SK-N-SH (cell line): Measurements from ENCODE around the gene KDM4F. TPM values are rescaled to one million over a fixed set of nuclear protein-coding genes. Genes with fewer than 3 reads are reported as not detected.

Source experiments
- CTCF ChIA-PET: fragments of 300-600, 350-600 bp; formaldehyde crosslinking; extraction: SDS; loops from one replicate; lab custom pipeline; 2021; lab: Yijun Ruan, JAX
- POLR2A ChIA-PET: fragments of 350-600 bp; sonication (Branson Sonifier 250); formaldehyde crosslinking; extraction: SDS; loops from one replicate; lab custom pipeline; 2020; ENCODE audit warnings: antibody characterized with exemption, inconsistent platforms; lab: Yijun Ruan, JAX
- DNase-seq: peaks from one replicate; pipeline ENCODE4 v3.0.0; 2012
- H2AFZ ChIP-seq: fragments of 200-600 bp; sonication (generic); 2 replicates; pipeline ENCODE4 v1.8.1; 2016; ENCODE audit warnings: antibody characterized with exemption, mild to moderate bottlenecking, low read depth
- H3F3A ChIP-seq: fragments of 200-600 bp; sonication (generic); replicated peaks from 2 replicates; pipeline ENCODE3; 2016; ENCODE audit warnings: antibody characterized with exemption, mild to moderate bottlenecking; ENCODE audit not compliant: insufficient read depth
- H3K27ac ChIP-seq, 2 experiments: fragments of 200-500 bp in 1 of 2; fragments of 200-600 bp in 1 of 2; sonication (Bioruptor generic) in 1 of 2; sonication (generic), shearing (Covaris generic) in 1 of 2; 2 replicates each; pipeline versions ENCODE4 v1.5.1 to v1.6.1; 2014 to 2016; ENCODE audit warnings: low read depth in 2 of 2, inconsistent platforms in 1 of 2, low read length in 1 of 2, mild to moderate bottlenecking in 1 of 2, mixed read lengths in 1 of 2
- H3K27me3 ChIP-seq: fragments of 200-600 bp; sonication (generic), shearing (Covaris generic); 2 replicates; pipeline ENCODE4 v1.6.1; 2016; ENCODE audit warnings: mixed run types; ENCODE audit not compliant: insufficient read depth
- H3K36me3 ChIP-seq, 2 experiments: fragments of 200-500 bp in 1 of 2; fragments of 200-600 bp in 1 of 2; sonication (Bioruptor generic) in 1 of 2; sonication (generic) in 1 of 2; replicated peaks in 1 of 2; 2 replicates each; pipeline versions ENCODE3 to v1.5.1; 2014 to 2016; ENCODE audit warnings: low read length in 1 of 2, mild to moderate bottlenecking in 1 of 2; ENCODE audit not compliant: insufficient read depth in 2 of 2, control insufficient read depth in 1 of 2
- H3K4me1 ChIP-seq, 2 experiments: fragments of 200-500 bp in 1 of 2; fragments of 200-600 bp in 1 of 2; sonication (Bioruptor generic) in 1 of 2; sonication (generic), shearing (Covaris generic) in 1 of 2; 2 replicates each; pipeline versions ENCODE4 v1.5.1 to v1.6.1; 2014 to 2016; ENCODE audit warnings: low read depth in 1 of 2, low read length in 1 of 2, mixed run types in 1 of 2; ENCODE audit not compliant: insufficient read depth in 2 of 2, control insufficient read depth in 1 of 2
- H3K4me2 ChIP-seq: fragments of 200-600 bp; sonication (generic), shearing (Covaris generic); 2 replicates; pipeline ENCODE4 v1.6.1; 2017; ENCODE audit warnings: mixed run types
- H3K4me3 ChIP-seq, 2 experiments: fragments of 200-500 bp in 1 of 2; fragments of 200-600 bp in 1 of 2; sonication (Bioruptor generic) in 1 of 2; sonication (generic), shearing (Covaris generic) in 1 of 2; 2 replicates each; pipeline versions ENCODE4 v1.5.1 to v1.8.1; 2014 to 2016; ENCODE audit warnings: low read depth in 2 of 2, inconsistent platforms in 1 of 2, low read length in 1 of 2, mild to moderate bottlenecking in 1 of 2, mixed read lengths in 1 of 2, moderate library complexity in 1 of 2
- H3K79me2 ChIP-seq: fragments of 200-600 bp; sonication (generic); 2 replicates; pipeline ENCODE4 v1.8.1; 2017; ENCODE audit warnings: mild to moderate bottlenecking; ENCODE audit not compliant: insufficient read depth
- H3K9ac ChIP-seq: fragments of 200-600 bp; sonication (generic); 2 replicates; pipeline ENCODE4 v1.6.1; 2017; ENCODE audit warnings: mixed run types
- H3K9me2 ChIP-seq: fragments of 200-600 bp; sonication (generic); 2 replicates; pipeline ENCODE4 v1.6.1; 2017; ENCODE audit warnings: mixed run types
- H3K9me3 ChIP-seq: fragments of 200-600 bp; sonication (generic); 2 replicates; pipeline ENCODE4 v1.6.1; 2017; ENCODE audit warnings: mixed run types, mild to moderate bottlenecking, moderate library complexity
- H4K20me1 ChIP-seq: fragments of 200-600 bp; sonication (generic); 2 replicates; pipeline ENCODE4 v1.6.1; 2017; ENCODE audit warnings: mild to moderate bottlenecking, mixed run types; ENCODE audit not compliant: insufficient read depth
- CTCF ChIP-seq: fragments of 200-600 bp; sonication (generic); IDR thresholded peaks from 2 replicates; pipeline ENCODE4 v1.6.1; 2017; ENCODE audit warnings: antibody characterized with exemption, mild to moderate bottlenecking, moderate library complexity
- FOSL2 ChIP-seq: IDR thresholded peaks from 2 replicates; pipeline ENCODE4 v1.4.0; 2012; ENCODE audit warnings: low read depth, mild to moderate bottlenecking, moderate library complexity, borderline replicate concordance
- GABPA ChIP-seq: IDR thresholded peaks from 2 replicates; pipeline ENCODE4 v1.4.0; 2012; ENCODE audit warnings: low read depth, mild to moderate bottlenecking
- GATA2 ChIP-seq: sonication (generic); formaldehyde crosslinking; IDR thresholded peaks from 2 replicates; pipeline ENCODE4 v1.5.0; 2020; ENCODE audit warnings: mild to moderate bottlenecking, missing genetic modification reagents
- MAX ChIP-seq: IDR thresholded peaks from 2 replicates; pipeline ENCODE4 v1.4.0; 2012; ENCODE audit warnings: low read depth
- MEF2A ChIP-seq: IDR thresholded peaks from 2 replicates; pipeline ENCODE4 v1.4.0; 2012; ENCODE audit warnings: low read depth, borderline replicate concordance
- NFIC ChIP-seq: IDR thresholded peaks from 2 replicates; pipeline ENCODE4 v1.4.0; 2012; ENCODE audit warnings: borderline replicate concordance
- PBX3 ChIP-seq: IDR thresholded peaks from 2 replicates; pipeline ENCODE4; 2012
- RAD21 ChIP-seq: IDR thresholded peaks from 2 replicates; pipeline ENCODE4 v1.6.1; 2012; ENCODE audit warnings: mild to moderate bottlenecking, low read length
- RCOR1 ChIP-seq: fragments of 150-350 bp; IDR thresholded peaks from 2 replicates; pipeline ENCODE4 v1.6.1; 2017; ENCODE audit warnings: antibody characterized with exemption, low read length
- RFX5 ChIP-seq: IDR thresholded peaks from 2 replicates; pipeline ENCODE4 v1.6.1; 2012; ENCODE audit warnings: mild to moderate bottlenecking, improper control_type of control experiment, low read length
- RXRA ChIP-seq: IDR thresholded peaks from 2 replicates; pipeline ENCODE4 v1.4.0; 2012; ENCODE audit warnings: low read depth, mild to moderate bottlenecking, borderline replicate concordance
- TAF1 ChIP-seq: IDR thresholded peaks from 2 replicates; pipeline ENCODE4 v1.6.1; 2012; ENCODE audit warnings: low read depth, mild to moderate bottlenecking, low read length, moderate library complexity, borderline replicate concordance
- TEAD4 ChIP-seq: IDR thresholded peaks from 2 replicates; pipeline ENCODE4 v1.4.0; 2012; ENCODE audit warnings: mild to moderate bottlenecking, borderline replicate concordance; ENCODE audit not compliant: insufficient read depth
- USF1 ChIP-seq: IDR thresholded peaks from 2 replicates; pipeline ENCODE4 v1.4.0; 2012; ENCODE audit warnings: low read depth, borderline replicate concordance
- USF2 ChIP-seq: fragments of 150-350 bp; IDR thresholded peaks from 2 replicates; pipeline ENCODE4 v1.6.1; 2017; ENCODE audit warnings: antibody characterized with exemption, low read length, low read depth, borderline replicate concordance
- ZBTB33 ChIP-seq: IDR thresholded peaks from 2 replicates; pipeline ENCODE4 v1.4.0; 2012; ENCODE audit warnings: low read depth, borderline replicate concordance
- WGBS: methylation state at CpG from one replicate; pipeline ENCODE4 v1.1.6; 2017; ENCODE audit warnings: low lambda C conversion rate; 5-methylcytosine and 5-hydroxymethylcytosine counted together
- polyA plus RNA-seq, 3 experiments: library from polyadenylated mRNA; depleted of rRNA; stranded (reverse); fragments of >200 nt; gene quantifications; 2 replicates each; pipeline ENCODE4 v1.2.3, GENCODE V29; 2012

KDM4F gene
- polyA plus RNA-seq, 1 of the 3 experiments (the other 2 are of a cell fraction) = not detected

- TF ChIP-seq PBX3 (no peak), ZBTB33 (no peak), MEF2A (no peak), TAF1 (no peak), GATA2 (CRISPR knock-in tag) (no peak), USF1 (no peak), FOSL2 (no peak), MAX (no peak)
Measured at GRCh38 chr11:95014184-95014821, 34.9 kb upstream of the KDM4F start (continued).

- DNase-seq = no peak
- no peaks in the 10 kb centered on the region for H4K20me1 ChIP-seq
- H3K27me3 ChIP-seq = no peaks in the 10 kb centered on the region
- no peak overlapping the region for H2AFZ ChIP-seq
- POLR2A ChIA-PET = no interaction called here
- H3K4me1 ChIP-seq = no peaks in the 10 kb centered on the region
- CTCF ChIA-PET = interaction anchor here (0.6 kb wide), 1 partner anchor 732 kb away, joined by 3 read pairs; no protein-coding TSS in a partner anchor
- H3F3A ChIP-seq = no peaks in the 10 kb centered on the region
- H3K36me3 ChIP-seq = no peaks in the 10 kb centered on the region
- no peak overlapping the region for H3K27ac ChIP-seq
- 79% methylated on average over 2 of the region's 2 CpGs for WGBS
- H3K79me2 ChIP-seq = no peaks in the 10 kb centered on the region
- H3K4me3 ChIP-seq = no peak overlapping the region
- H3K4me2 ChIP-seq = no peak overlapping the region
- no peaks in the 10 kb centered on the region for H3K9me3 ChIP-seq
- no peaks in the 10 kb centered on the region for H3K9me2 ChIP-seq
- no peak overlapping the region for H3K9ac ChIP-seq
- TF ChIP-seq RCOR1 (no peak), CTCF (no peak), RFX5 (no peak), RXRA (no peak), PBX3 (no peak), TEAD4 (no peak), USF1 (no peak), NFIC (no peak), MAX (no peak), TAF1 (no peak), GATA2 (CRISPR knock-in tag) (no peak), USF2 (no peak), GABPA (no peak), RAD21 (no peak)
Measured at GRCh38 chr11:95016139-95016538, 33.1 kb upstream of the KDM4F start.
